ENCODE data around the gene ACAP2. TPM values are rescaled to one million over a fixed set of nuclear protein-coding genes. Genes with fewer than 3 reads are reported as not detected.

The ACAP2 gene
- total RNA-seq, 1 donor from 2014 or later = 39.0 TPM

DNA sequence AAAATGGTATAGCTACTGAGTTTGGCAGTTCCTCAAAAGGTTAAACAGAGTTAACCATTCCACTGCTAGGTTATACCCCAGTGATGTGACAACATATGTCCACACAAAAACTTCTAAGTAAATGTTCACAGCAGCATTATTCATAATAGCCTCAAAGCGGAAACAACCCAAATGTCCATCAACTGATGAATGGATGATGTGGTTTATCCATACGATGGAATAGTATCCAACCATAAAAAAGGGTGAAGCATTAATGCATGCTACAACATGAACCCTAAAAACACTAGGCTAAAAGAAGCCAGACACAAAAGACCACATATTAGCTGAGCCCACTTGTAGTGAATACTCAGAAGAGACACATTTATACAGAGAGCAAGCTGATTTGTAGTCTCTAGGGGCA lies 180.9 kb downstream of the ACAP2 start:
- Histone ChIP-seq H3K36me3 (ENCODE audit: control insufficient read depth, insufficient read depth, low read length) (no peaks in the 10 kb centered on the region), H3K27me3 (ENCODE audit: control insufficient read depth, insufficient read depth, low read length) (no peaks in the 10 kb centered on the region), H3K4me3 (ENCODE audit: low read depth, low read length) (no peak overlapping the region)
- TF ChIP-seq, protein P1, sequence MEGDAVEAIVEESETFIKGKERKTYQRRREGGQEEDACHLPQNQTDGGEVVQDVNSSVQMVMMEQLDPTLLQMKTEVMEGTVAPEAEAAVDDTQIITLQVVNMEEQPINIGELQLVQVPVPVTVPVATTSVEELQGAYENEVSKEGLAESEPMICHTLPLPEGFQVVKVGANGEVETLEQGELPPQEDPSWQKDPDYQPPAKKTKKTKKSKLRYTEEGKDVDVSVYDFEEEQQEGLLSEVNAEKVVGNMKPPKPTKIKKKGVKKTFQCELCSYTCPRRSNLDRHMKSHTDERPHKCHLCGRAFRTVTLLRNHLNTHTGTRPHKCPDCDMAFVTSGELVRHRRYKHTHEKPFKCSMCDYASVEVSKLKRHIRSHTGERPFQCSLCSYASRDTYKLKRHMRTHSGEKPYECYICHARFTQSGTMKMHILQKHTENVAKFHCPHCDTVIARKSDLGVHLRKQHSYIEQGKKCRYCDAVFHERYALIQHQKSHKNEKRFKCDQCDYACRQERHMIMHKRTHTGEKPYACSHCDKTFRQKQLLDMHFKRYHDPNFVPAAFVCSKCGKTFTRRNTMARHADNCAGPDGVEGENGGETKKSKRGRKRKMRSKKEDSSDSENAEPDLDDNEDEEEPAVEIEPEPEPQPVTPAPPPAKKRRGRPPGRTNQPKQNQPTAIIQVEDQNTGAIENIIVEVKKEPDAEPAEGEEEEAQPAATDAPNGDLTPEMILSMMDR (IDR thresholded peaks at IDR 0.05; ENCODE audit: insufficient read depth, low read length, poor library complexity, severe bottlenecking) = no peak
- DNase-seq (ENCODE audit: low read depth) = no peak

DNA sequence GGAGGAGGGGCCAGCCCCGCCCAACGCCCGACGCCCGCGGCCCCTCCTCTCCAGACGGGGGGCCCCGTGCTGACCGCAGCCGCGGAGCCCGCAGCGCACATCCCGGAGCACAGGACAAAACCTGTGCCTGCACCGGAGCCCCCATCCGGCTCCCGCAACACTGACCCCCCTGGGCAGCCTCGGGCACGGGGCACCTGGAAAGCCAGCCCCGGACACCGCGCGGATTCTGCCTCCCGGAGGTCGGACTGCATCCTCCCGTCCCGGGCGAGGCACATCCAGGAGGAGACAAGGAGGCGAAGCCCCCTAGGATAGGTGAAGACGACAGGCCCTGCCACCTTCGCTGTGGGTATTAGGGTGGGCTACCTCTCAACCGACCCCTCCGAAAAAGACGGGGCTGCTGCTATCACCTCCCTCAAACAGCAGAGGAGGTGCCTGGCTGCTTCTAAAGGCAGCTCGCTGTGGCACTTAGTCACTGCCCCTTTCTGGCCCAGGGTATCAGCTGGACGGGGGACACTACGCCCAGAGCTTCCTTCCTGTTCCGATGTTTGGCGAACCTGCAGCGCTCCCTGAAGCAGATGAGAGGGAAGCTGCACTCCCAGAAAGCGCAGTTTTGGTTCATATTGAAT lies 182.4 kb downstream of the ACAP2 start:
- no peak for DNase-seq (ENCODE audit: low read depth)
- H3K27me3 ChIP-seq (ENCODE audit: control insufficient read depth, insufficient read depth, low read length) = no peaks in the 10 kb centered on the region
- H3K4me3 ChIP-seq (ENCODE audit: low read depth, low read length) = peak overlapping the region; percentile 42
- no peaks in the 10 kb centered on the region for H3K36me3 ChIP-seq (ENCODE audit: control insufficient read depth, insufficient read depth, low read length)
- TF ChIP-seq, protein P1 (IDR thresholded peaks at IDR 0.05; ENCODE audit: insufficient read depth, low read length, poor library complexity, severe bottlenecking) = peak; percentile 6

DNA sequence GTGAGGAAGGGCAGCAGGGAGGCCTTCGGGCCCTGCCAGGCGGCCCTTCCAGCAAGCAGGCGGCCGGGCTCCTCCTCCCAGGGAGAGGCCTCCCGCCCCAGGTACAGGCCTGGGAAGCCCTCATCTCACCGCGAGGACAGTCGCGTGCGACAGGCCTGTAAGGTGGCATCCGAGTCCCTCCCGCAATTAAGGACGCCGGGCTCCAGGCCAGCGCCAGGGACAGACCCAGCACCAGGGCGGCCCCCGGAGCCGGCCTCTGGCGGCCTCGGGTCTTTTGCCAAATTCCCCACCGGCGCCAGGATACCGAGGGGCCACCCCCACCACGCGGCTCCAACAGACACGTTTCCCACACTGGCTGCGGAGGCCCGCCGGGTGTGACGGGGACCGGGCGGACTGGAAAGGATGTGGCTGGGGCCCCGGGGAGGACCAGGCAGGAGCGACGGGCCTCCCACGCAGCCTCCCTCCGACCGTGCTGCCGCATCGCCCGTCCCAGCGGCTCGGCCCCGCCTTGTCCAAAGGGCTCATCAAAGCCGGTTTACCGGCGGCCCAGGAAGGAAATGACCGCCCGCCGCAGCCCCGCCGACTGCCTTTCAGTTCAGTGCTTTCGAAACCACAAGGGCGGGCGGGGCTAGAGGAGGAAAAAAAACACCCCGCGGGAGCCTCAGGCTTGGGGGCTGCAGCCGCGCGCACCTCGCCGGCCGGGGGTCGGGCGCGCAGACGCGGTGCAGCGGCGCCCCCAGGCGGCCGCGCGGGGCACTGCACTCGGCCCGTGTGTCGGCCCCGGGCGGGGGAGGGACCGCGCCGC lies 183.1 kb downstream of the ACAP2 start:
- peak; percentile 62 for DNase-seq (ENCODE audit: low read depth)
- H3K36me3 ChIP-seq (ENCODE audit: control insufficient read depth, insufficient read depth, low read length) = no peaks in the 10 kb centered on the region
- peak overlapping the region; percentile 46 for H3K4me3 ChIP-seq (ENCODE audit: low read depth, low read length)
- TF ChIP-seq, protein P1 (IDR thresholded peaks at IDR 0.05; ENCODE audit: insufficient read depth, low read length, poor library complexity, severe bottlenecking) = no peak
- no peaks in the 10 kb centered on the region for H3K27me3 ChIP-seq (ENCODE audit: control insufficient read depth, insufficient read depth, low read length)

DNA sequence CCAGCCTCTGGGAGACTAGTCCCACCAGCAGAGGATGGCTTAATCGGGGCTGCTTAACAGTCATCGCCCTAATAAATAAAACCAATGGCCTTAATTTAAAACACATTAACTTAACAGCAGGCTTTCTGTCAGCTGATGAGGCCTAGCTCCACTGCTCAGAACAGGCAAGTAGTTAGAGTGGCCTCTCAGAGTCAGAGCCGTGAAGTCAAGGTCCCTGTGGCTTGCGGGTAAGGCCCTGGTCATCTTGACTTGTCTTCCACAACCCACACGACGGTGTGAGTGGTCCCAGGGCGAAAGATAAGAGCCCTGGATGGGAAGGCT lies 183.7 kb downstream of the ACAP2 start:
- Histone ChIP-seq H3K27me3 (ENCODE audit: control insufficient read depth, insufficient read depth, low read length) (no peaks in the 10 kb centered on the region), H3K36me3 (ENCODE audit: control insufficient read depth, insufficient read depth, low read length) (no peaks in the 10 kb centered on the region), H3K4me3 (ENCODE audit: low read depth, low read length) (no peak overlapping the region)
- no peak for DNase-seq (ENCODE audit: low read depth)
- TF ChIP-seq, protein P1 (IDR thresholded peaks at IDR 0.05; ENCODE audit: insufficient read depth, low read length, poor library complexity, severe bottlenecking) = no peak

DNA sequence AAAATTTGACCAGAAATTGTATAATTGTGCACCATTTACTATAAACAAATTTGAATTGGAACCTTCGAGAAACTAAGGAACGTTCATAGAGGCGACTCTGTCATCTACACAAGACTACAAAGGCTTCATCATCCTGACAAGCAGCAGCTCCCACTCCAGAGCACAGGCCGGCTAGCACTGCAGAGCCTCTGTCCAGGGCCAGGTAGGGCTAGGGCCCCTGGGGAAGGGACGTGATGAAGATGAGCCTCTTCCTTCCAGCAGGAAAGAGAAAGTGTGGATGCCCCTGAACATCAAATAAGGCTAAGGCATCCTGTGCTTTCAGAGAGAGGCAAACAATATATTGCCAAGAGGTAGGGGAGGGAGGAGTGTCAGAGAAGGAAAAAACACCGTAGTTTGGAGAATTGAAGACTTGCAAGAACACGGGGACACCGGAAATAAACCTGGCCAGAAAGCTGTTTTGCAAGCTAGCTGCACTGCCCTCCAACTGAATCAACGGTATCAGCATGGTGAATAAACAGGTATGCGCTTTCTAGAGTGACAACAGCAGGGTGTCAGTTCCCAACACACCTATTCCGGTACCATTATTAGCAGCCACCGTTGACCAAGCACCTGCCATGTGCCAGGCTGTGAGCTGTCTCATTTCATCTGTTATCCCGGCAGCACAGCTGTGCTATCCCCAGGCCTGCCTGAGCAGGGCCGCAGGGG lies 184.2 kb downstream of the ACAP2 start:
- H3K27me3 ChIP-seq (ENCODE audit: control insufficient read depth, insufficient read depth, low read length) = no peaks in the 10 kb centered on the region
- no peak for DNase-seq (ENCODE audit: low read depth)
- H3K36me3 ChIP-seq (ENCODE audit: control insufficient read depth, insufficient read depth, low read length) = no peaks in the 10 kb centered on the region
- TF ChIP-seq, protein P1 (IDR thresholded peaks at IDR 0.05; ENCODE audit: insufficient read depth, low read length, poor library complexity, severe bottlenecking) = no peak
- H3K4me3 ChIP-seq (ENCODE audit: low read depth, low read length) = no peak overlapping the region

Data from kidney epithelial cell (primary cell).